ENCODE data around the gene GREB1.

DNA sequence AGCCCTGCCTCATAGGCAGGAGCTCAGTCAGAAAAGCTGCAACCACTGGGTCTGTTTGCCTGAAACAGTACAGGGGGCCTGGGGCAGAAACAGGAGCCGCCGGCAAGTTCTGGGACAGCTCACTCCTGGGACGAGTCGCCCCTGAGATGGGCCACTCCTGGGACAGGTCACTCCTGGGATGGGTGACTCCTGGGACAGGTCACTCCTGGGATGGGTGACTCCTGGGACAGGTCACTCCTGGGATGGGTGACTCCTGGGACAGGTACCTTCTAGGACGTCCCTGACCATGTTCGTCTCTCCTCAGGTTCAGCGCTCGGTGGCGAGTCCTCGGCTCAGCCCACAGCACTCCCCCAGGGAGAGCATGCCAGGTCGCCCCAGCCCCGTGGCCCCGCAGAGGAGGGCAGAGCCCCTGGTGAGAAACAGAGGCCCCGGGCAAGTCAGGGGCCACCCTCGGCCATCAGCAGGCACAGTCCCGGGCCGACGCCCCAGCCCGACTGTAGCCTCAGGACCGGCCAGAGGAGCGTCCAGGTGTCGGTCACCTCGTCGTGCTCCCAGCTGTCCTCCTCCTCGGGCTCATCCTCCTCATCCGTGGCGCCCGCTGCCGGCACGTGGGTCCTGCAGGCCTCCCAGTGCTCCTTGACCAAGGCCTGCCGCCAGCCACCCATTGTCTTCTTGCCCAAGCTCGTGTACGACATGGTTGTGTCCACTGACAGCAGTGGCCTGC is 84.3 kb downstream of the GREB1 start:
- TF ChIP-seq, protein P1, sequence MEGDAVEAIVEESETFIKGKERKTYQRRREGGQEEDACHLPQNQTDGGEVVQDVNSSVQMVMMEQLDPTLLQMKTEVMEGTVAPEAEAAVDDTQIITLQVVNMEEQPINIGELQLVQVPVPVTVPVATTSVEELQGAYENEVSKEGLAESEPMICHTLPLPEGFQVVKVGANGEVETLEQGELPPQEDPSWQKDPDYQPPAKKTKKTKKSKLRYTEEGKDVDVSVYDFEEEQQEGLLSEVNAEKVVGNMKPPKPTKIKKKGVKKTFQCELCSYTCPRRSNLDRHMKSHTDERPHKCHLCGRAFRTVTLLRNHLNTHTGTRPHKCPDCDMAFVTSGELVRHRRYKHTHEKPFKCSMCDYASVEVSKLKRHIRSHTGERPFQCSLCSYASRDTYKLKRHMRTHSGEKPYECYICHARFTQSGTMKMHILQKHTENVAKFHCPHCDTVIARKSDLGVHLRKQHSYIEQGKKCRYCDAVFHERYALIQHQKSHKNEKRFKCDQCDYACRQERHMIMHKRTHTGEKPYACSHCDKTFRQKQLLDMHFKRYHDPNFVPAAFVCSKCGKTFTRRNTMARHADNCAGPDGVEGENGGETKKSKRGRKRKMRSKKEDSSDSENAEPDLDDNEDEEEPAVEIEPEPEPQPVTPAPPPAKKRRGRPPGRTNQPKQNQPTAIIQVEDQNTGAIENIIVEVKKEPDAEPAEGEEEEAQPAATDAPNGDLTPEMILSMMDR (IDR thresholded peaks at IDR 0.05; ENCODE audit: insufficient read depth, low read length, poor library complexity, severe bottlenecking), result no peak
- no peak for TF ChIP-seq EZH2phosphoT487 (conservative IDR thresholded peaks at IDR 0.05; ENCODE audit: low read length)
